SK-N-SH (cell line): ENCODE data around the gene C5orf58.

Source experiments
- CTCF ChIP-seq: fragments of 200-600 bp; sonication (generic); IDR thresholded peaks from 2 replicates; pipeline ENCODE4 v1.6.1; 2017; ENCODE audit warnings: antibody characterized with exemption, mild to moderate bottlenecking, moderate library complexity
- FOSL2 ChIP-seq: IDR thresholded peaks from 2 replicates; pipeline ENCODE4 v1.4.0; 2012; ENCODE audit warnings: low read depth, mild to moderate bottlenecking, moderate library complexity, borderline replicate concordance
- RFX5 ChIP-seq: IDR thresholded peaks from 2 replicates; pipeline ENCODE4 v1.6.1; 2012; ENCODE audit warnings: mild to moderate bottlenecking, improper control_type of control experiment, low read length
- SIN3A ChIP-seq: IDR thresholded peaks from 2 replicates; pipeline ENCODE4 v1.6.1; 2012; ENCODE audit warnings: low read depth, mild to moderate bottlenecking, low read length, moderate library complexity, borderline replicate concordance

GRCh38 chr5:170186856-170187255, 45.9 kb upstream of the C5orf58 start:
- TF ChIP-seq CTCF (no peak), FOSL2 (no peak), SIN3A (no peak), RFX5 (no peak)
